HG02970 (cell line): ENCODE data around the gene FBXO21.
"Not testable (repeated sequence)": the region's sequence is repeated elsewhere in the genome, so short reads cannot be mapped to it uniquely, and the experiment has no call there.

ENCODE experiments used
- ATAC-seq: cut with Tn5 transposase; IDR thresholded peaks from one replicate; pipeline ENCODE4 v1.9.1; 2021; ENCODE audit warnings: mild to moderate bottlenecking, moderate library complexity, moderate number of reproducible peaks; ENCODE audit not compliant: unreplicated experiment, low FRiP score

Gene FBXO21, protein sequence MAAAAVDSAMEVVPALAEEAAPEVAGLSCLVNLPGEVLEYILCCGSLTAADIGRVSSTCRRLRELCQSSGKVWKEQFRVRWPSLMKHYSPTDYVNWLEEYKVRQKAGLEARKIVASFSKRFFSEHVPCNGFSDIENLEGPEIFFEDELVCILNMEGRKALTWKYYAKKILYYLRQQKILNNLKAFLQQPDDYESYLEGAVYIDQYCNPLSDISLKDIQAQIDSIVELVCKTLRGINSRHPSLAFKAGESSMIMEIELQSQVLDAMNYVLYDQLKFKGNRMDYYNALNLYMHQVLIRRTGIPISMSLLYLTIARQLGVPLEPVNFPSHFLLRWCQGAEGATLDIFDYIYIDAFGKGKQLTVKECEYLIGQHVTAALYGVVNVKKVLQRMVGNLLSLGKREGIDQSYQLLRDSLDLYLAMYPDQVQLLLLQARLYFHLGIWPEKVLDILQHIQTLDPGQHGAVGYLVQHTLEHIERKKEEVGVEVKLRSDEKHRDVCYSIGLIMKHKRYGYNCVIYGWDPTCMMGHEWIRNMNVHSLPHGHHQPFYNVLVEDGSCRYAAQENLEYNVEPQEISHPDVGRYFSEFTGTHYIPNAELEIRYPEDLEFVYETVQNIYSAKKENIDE

DNA sequence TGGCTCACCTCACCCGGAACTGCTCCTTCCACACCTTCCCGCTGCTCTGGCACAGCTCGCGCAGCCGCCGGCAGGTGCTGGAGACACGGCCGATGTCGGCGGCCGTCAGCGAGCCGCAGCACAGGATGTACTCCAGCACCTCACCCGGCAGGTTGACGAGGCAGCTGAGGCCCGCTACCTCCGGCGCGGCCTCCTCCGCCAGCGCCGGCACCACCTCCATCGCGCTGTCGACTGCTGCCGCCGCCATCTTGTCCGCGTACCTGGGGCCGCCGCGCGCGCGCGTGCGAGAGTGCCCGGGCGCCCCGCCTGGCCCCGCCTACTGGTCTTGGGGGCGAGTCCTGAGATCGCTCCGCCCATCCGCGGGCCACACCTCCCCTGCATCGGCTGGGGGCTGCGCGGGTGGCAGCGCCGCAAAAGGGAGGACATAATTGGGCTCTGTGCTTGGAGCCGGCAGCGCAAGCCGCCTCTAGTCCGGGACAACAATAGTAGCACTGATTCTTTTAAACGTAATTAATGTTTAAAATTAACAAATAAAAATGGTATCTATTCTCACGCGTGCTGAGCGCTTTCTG, at the start of gene FBXO21:
Gene FBXO21 (minus strand): TSS at position 261 of the 572 bp plus-strand sequence. CDS start 14 bp downstream, at position 247.
- peak; percentile 94 for ATAC-seq

DNA sequence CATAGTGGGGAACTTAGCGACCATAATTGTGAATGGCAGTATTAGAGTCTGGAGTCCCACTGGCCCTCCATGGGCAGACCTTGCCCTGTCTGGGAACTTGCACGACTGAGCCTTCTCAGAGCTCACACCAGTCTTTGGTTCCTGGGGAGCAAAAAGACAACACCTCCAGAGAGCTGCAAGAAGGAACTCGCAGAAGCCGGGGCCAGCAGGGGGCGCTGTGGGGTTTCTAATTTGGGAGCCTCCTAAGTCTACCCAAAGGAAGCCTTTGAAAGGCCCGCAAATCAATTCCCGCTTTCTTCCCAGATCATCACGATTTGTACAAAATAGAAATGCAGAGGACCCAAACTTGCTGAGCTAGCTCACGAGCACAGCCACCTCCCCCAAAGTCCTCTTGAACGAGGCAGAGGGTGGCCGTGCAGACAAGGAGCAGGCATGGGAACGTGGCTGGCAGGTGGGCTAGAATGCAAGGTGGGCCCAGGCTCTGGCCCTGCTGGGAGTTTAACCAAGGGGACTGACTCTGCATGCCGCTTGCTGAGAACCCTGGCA, 46.3 kb upstream of the FBXO21 start:
- no peak for ATAC-seq

DNA sequence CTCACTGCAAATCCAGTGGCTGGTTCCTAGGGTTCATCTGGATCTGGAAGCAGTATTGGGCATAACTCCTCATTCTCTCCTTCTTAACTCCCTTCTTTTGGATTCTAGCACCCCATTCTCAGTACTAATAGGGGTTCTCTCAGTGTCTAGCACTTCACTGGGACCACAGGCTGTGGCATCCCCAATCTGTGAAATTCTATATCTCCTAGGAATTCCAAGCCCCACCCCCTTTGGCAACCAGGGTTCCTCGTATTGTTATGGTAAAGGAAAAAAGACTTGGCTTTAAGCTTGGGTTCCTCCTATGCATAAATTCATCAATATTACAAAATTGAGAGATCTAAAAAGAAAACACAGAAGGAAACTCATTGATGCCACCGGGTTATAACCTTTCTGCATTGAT, 45.0 kb upstream of the FBXO21 start:
- no peak for ATAC-seq

DNA sequence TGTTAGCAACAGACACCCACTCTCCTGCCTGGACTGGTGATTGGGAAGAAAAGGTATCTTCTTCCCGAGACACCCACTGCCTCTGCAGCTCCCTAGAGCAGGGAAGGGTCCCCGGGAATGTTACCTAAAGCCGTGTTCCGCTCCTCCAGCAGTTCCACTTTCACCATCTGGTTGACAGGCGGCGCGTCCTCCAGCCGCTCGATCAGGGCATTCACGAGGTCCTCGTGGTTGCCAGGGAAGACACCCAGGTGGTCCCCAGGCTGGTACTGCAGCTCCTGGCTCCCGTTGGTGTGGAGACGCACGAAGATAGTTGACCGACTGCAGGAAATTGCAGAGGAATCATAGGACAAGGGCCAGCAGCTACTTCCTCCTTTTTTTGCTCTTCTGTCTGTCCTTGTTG, 44.2 kb upstream of the FBXO21 start:
- no peak for ATAC-seq

DNA sequence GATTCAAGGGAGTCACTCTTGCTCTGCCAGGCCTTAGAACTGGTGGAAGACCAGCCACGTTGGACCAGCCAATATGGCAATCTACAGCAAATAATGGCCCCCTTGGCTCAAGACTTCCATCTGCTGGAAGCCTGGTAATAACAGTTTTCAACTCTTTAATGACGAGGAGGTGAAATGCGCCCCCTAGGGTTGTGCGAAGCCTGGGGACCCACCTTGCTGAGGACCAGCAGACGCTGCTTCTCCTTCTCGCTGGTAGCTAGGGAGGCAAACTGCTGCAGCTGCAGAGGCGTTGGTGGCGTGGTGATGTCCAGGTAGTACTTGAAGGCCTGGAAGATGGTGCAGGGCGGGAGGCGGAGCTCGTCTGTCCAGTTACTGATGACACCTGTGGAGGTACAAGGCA, 41.5 kb upstream of the FBXO21 start:
- no peak for ATAC-seq

DNA sequence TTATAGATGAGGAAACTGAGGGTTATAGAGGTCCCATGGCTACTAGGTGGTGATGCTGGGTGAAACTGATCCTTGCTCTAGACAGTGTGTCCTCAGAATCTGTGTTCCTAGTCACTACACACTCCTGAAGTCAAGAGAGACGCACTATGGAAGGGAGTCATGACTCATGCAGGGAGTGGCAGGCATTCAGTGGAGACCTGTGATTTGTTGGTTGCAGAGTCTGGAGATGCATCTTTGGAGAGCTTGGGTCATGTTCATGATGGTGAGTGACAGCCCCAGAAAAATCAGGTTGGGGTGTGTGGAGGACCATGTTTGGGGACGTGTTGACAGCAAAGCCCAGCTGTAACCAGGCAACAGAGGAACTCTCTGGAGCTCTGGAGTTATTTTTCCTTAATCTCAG, 38.0 kb upstream of the FBXO21 start:
- ATAC-seq: no peak

DNA sequence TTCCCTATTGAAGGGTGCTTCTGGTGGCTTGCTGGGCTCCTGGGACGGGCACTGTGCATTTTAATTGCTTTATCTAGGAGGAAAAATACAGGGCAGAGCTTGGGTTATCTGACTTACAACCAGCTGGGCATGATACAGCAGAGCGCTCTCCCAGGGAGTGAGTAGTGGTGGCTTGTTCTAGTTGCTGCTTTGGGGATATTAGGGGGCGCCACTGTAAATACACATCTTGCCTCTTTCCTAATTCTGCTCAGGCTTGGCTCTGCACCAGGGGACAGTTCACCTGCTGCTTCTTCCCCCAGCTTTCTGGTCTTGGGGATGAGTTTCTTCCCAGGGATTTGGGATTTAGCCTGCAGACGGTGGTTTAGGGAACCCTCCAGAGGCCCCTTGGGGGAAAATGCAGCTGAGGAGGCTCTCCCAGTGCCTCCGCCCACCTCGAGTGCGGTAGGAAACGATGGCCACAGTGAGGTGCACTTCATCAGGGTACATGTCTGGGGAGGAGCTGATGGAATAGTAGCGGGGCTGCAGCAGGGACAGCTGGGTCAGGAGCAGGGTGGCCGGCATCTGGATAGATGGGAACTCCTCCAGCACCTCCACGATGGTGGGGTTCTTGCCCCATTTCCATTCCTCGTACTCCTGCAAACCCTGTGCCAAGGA, 36.9 kb upstream of the FBXO21 start:
- ATAC-seq: no peak

DNA sequence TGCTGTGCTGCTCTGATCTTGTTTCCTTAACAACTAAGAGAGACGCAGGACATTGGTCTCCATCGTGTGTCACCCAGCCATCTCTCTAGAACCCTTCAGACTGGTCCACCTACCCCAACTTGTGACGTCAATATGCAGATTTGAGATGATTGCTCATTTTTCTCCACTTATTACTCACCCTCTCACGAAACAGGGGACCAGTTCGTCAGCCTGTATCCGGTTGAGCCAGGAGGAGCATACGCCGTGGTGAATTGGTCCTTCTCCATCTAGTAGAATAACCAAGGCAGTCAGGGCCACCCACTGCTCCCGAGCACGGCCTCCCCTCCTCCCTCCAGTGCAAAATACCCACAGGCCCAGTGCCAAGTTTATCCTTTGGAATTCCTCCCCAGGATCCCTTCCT, 36.2 kb upstream of the FBXO21 start:
- no peak for ATAC-seq

DNA sequence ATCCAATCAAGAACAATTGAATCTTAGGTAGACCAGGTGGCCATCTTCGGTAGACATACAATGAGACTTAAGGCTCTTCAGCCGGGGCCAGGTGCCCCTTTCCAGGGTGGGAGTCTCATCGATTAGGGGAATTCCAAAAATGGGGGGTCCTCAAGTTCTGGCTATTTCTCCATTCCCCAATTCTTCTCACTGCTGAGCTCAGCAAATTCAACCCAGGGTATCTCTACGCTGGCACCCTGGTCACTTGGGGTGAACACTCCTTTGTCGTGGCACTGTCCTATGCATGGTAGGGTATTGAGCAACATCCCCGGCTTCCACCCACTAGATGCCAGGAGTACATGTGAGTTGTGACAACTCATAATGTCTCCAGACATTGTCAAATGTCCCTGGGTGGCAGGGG, 34.9 kb upstream of the FBXO21 start:
- no peak for ATAC-seq

DNA sequence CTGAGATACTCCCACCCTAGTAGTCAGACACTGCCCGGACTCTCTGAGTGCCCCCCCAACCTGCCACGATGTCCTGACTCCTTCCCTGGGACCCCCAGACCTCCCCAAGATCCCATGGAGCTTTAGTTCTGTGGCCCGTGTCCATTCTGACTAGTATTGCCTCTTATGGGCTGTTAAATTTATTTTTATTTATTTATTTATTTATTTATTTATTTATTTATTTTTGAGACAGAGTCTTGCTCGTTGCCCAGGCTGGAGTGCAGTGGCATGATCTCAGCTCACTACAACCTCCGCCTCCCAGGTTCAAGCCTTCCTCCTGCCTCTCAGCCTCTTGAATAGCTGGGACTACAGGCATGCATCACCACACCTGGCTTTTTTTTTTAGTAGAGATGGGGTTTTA, 30.7 kb upstream of the FBXO21 start:
- ATAC-seq: not testable (repeated sequence)

DNA sequence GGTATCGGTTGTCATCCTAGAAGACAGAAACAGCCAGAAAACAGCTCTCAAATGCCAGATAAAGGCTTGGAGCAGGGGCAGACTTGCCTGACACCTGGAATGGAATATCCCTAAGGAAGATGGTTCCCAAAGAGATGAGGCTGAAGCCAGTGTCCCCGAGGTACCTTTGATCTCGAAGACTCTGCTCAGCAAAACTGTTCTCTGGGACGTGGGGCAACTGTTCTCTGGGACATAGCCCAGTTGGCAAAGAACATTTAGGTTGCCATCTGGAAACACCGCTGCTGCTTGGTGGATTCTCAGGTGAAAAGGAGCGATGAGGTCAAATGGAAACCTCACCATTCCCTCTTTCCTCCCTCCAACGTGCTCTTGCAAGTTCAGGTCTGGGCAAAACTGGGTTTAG, 27.9 kb upstream of the FBXO21 start:
- ATAC-seq: no peak

DNA sequence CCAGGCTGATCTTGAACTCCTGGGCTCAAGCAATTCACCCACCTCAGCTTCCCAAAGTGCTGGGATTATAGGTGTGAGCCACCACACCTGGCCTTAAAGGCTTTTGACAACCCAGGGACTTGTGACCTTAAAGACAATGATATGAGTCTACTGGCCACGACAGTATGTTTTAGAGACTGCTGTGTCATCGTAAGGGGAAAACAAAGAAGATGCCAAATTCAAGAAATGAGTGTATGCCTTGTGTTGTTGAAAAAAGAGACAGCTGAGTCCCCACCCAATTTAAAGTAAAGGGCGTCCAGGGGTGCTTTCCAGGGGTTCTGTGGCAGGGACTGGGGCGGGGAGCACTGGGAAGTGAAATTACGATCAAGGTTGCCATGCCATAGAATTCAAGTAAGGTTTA, 26.4 kb upstream of the FBXO21 start:
- ATAC-seq: no peak

DNA sequence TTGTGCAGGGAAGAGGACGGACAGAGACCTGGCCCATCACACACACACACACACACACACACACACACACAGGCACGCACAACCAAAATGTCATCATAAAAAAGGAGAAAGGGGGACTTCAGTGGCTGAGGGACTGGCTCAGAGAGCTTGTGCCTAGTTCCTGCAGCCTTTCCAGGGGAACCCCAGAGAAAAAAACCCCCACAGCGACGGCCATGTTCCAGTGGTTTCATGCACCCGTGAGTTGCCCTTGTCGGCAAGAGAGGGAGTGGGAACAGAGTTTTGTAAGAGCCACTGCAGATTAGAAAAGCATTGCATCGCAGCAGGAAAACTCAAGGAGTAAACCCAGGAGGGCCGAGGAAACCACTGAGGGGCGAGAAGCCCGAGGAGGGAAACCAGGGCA, 24.5 kb upstream of the FBXO21 start:
- ATAC-seq: no peak

DNA sequence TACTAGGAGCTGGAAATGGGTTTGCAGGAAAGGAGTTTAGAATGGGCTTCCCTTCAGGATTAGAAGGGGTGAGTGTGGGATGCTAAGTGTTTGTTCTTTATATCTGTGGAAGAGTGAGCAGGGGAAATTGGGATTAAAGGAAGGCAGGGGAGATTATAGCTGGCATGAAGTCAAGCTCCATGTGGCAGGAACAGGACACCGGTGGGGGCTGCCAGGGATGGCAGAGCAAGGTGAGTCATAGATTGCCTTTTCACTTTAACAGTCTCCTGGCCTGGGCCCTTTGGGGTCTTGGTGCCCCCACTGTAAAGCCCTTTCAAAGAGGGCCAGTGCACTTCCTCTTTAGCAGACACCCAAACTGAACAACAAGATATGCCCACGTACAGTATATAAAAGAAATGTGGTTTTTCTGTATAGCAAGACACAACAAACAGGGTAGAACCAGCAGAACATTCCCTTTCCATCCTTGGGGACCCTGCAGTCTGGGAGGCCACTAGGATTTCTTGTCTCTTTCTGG, 23.1 kb upstream of the FBXO21 start:
- ATAC-seq: no peak

DNA sequence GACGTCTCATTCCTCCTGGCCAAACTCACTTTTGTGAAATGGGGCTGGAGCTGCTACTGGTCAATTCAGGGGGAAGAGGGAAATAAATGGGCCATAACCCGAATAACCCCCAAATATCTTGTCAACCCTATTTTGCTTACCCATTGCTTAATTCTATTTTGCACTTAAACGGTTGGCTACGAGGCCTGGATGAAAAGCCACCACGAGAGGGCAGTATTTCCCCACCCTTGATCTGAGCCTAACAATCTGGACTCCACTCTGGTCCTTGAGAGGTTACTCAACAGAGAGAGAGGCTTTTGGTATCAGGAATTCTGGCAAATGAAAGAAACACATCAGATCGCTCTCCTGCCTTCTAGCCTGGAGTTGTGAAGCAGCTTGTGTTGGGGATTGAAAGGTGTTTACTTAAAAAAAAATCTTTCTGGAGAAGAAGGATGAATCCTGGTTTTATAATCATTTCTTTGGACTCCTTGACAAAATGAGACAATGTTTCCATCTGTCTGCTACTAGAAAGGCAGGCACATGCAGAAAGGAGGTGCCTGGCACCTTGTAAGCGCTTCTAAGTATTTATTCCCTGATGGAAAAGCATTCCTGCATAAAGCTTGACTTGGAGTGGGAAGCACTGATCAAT, 22.4 kb upstream of the FBXO21 start:
- ATAC-seq: no peak

DNA sequence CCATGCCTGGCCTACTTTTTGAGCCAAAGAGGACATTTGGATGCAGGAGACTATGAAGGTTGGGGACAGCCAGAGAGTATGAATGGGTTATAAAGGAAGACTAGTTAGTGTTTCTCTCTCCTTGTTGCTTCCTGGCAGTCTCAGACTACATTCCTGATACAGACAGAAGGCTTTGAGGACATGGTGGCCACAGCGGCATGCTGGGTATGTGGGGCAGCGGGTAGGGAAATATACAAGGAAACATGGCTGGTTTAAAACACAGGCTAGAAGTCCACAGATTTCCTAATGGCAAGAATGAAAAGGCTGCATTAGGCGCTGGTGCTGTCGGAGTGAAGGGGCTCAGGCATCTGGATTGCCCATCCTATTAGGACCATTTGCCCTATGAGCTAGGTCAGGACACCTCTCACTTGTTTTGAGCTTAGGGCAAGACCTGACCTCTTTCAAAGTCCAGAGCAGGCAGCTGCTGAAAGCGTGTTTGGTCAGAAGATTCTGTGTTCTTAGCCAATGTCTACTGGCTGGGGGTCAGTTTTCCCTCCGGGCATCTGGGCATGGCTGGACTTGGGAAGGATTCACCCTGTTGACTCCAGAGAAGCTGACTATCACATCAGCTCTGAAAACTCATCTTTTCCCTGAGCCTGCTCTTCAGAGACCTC, 20.1 kb upstream of the FBXO21 start:
- no peak for ATAC-seq

DNA sequence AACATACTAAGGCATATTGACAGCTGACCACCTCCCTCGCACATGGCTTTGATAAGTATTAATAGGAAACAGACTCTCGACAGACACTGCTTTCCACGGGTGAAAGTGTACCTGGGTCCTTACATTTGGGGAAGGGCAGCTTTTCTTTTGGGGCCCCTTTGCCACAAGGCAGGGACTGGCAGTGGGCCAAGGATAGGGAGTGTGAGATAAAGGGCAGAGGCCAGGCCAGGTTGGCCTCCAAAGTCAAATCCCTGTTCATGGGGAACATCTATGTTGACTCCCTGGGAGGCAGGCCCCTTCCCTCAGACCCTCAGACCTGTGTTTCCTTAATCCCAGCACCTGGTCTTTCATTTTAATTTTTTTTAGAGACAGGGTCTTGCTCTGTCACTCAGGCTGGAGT, 19.4 kb upstream of the FBXO21 start:
- ATAC-seq: no peak

DNA sequence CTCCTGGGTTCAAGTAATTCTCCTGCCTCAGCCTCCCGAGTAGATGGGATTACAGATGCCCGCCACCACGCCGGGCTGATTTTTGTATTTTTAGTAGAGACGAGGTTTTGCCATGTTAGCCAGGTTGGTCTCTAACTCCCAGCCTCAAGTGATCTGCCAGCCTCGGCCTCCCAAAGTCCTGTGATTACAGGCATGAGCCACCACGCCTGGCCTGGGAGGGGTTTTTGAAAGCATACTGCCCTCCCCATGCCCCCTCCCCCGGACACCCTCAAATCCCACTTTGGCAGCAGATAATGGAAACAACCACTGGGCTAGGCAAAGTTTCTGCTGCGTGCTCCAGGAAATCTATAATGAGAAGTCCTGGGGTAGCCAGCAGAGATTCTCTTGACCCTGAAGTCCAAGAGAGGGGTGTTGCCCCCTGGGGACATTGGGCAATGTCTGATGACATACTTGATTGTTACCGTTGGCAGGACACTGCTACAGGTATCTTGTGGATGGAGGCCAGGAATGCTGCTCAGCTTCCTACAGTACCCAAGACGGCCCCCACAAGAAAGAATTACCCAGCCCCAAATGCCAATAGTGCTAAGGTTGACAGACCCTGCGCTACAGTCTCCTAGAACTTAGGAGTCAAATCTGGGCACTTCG, 18.7 kb upstream of the FBXO21 start:
- no peak for ATAC-seq

DNA sequence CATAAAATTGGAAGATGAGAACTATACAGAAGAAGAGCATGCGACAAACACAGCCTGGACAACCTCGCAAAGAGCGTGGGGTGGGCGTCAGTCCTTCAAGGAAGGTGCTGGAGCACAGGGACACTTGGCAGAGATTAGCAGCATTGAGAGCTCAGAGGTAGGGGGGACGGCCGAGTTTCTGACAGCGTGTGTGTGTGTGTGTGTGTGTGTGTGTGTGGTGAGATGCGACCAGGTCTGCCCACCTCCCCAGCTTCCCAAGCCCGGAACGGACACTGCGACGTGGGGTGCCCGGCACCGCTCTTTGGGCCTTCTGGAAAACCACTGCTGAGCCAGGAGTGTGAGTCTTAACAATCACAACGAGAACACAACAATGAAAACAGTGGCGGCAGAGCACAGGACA, 17.9 kb upstream of the FBXO21 start:
- no peak for ATAC-seq
